IPS-20b (cell line): ENCODE data around the gene EHD3.

ENCODE experiments used
- H3K27ac ChIP-seq: one replicate; pipeline ENCODE4 v1.5.1; 2013; ENCODE audit warnings: low read length
- H3K27me3 ChIP-seq: 2 replicates; pipeline ENCODE4 v1.6.1; 2013; ENCODE audit warnings: mild to moderate bottlenecking, low read length, inconsistent platforms; ENCODE audit not compliant: insufficient read depth
- H3K36me3 ChIP-seq: 2 replicates; pipeline ENCODE4 v1.6.1; 2013; ENCODE audit warnings: low read depth, mild to moderate bottlenecking, inconsistent platforms, low read length, moderate library complexity; ENCODE audit not compliant: insufficient read depth
- H3K4me1 ChIP-seq: 2 replicates; pipeline ENCODE4 v1.6.1; 2013; ENCODE audit warnings: mild to moderate bottlenecking, control low read depth, inconsistent platforms, low read length, moderate library complexity; ENCODE audit not compliant: insufficient read depth
- H3K4me3 ChIP-seq: 2 replicates; pipeline ENCODE4 v1.5.1; 2013; ENCODE audit warnings: mild to moderate bottlenecking, low read length, inconsistent platforms
- H3K9ac ChIP-seq: 2 replicates; pipeline ENCODE4 v1.6.1; 2013; ENCODE audit warnings: low read depth, mild to moderate bottlenecking, inconsistent platforms, low read length, moderate library complexity
- H3K9me3 ChIP-seq: 2 replicates; pipeline ENCODE4 v1.6.1; 2013; ENCODE audit warnings: mild to moderate bottlenecking, low read depth, low read length, inconsistent platforms; ENCODE audit not compliant: insufficient read depth

EHD3 gene

GRCh38 chr2:31249009-31249690 is 15.2 kb downstream of the EHD3 start:
- Histone ChIP-seq H3K4me3 (no peak overlapping the region), H3K27ac (no peak overlapping the region), H3K27me3 (no peaks in the 10 kb centered on the region), H3K9me3 (no peaks in the 10 kb centered on the region), H3K4me1 (no peaks in the 10 kb centered on the region), H3K9ac (no peak overlapping the region), H3K36me3 (no peaks in the 10 kb centered on the region)

GRCh38 chr2:31251018-31251417 is 17.1 kb downstream of the EHD3 start:
- Histone ChIP-seq H3K9ac (no peak overlapping the region), H3K27me3 (no peaks in the 10 kb centered on the region), H3K36me3 (no peaks in the 10 kb centered on the region), H3K27ac (no peak overlapping the region), H3K4me3 (no peak overlapping the region), H3K4me1 (no peaks in the 10 kb centered on the region), H3K9me3 (no peaks in the 10 kb centered on the region)

DNA sequence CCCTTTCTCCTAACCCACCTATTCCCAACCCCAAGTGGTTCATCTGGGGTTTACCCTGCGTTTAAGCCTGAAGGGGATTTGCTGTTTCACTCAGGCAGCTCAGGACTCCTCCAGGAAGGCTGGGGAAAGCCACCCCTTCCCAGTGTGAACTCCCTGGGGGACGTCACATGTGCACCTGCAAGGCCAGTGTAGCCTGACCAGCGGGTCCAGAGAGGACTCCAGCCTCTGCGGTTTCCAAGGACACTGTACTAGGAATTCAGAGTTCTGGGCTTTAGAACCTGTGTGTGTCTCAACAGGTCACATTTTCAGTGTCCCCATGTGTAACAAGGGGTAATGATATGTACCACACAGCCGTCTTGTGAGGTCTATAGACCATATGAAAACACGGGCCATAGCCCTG is 17.9 kb downstream of the EHD3 start:
- no peaks in the 10 kb centered on the region for H3K27me3 ChIP-seq
- H3K4me3 ChIP-seq: no peak overlapping the region
- no peak overlapping the region for H3K27ac ChIP-seq
- no peak overlapping the region for H3K9ac ChIP-seq
- H3K9me3 ChIP-seq: no peaks in the 10 kb centered on the region
- H3K4me1 ChIP-seq: peaks cover 4% of the 10 kb centered on the region; the same call in 1 of the 2 replicates
- H3K36me3 ChIP-seq: no peaks in the 10 kb centered on the region

GRCh38 chr2:31253356-31254131 is 19.6 kb downstream of the EHD3 start:
- Histone ChIP-seq H3K4me3 (no peak overlapping the region), H3K9ac (no peak overlapping the region), H3K27ac (no peak overlapping the region), H3K4me1 (peaks cover 12% of the 10 kb centered on the region; the same call in 1 of the 2 replicates), H3K27me3 (no peaks in the 10 kb centered on the region), H3K36me3 (no peaks in the 10 kb centered on the region), H3K9me3 (no peaks in the 10 kb centered on the region)

DNA sequence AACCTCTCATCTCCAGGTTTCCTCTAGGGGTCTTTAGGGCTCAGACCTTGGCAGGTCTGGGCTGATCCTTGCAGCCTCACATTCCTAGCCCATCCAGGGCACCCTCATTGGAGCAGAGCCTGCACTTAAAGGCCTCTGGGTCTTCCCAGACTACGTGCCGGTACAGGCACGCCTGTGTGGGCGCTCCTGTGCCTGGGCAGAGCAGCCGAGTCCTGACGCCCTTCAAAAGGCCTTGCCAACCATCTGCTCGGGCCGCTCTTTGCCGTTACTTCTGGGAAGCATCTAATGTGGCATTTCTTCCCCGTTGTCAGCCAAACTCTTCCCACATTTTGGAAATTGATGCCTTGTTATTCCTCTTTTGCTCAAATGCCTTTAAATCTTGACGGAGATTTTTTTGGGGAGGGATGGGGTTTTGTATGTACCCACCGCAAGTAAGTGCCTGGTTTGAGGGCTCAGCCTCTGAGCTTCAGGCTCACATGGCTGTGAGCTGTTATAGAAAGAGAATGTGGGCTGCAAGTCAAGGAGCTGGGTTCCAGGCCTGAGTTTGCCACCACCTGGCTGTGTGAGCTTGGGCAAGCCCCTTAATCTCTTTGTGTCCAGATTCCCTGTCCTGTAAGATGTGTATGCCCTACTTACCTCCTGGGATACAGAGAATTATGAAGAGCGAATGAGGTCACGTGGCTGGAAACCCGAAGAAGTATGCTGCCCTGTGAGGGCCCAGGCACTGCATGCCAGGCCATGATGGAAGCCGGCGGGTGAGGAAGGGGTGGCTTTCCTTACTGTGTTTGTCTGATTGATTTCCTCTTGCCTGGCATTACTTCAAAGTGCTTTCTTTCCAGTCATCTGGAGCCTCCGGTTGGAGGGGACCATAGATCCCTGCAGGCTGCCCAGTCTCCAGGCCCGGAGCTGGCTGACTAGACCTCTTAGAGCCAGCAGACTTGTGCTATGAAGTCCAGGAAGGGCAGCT is 20.6 kb downstream of the EHD3 start:
- no peaks in the 10 kb centered on the region for H3K9me3 ChIP-seq
- H3K27ac ChIP-seq: no peak overlapping the region
- no peaks in the 10 kb centered on the region for H3K27me3 ChIP-seq
- H3K36me3 ChIP-seq: no peaks in the 10 kb centered on the region
- no peak overlapping the region for H3K9ac ChIP-seq
- H3K4me3 ChIP-seq: no peak overlapping the region
- peaks cover 12% of the 10 kb centered on the region; the same call in 1 of the 2 replicates for H3K4me1 ChIP-seq

DNA sequence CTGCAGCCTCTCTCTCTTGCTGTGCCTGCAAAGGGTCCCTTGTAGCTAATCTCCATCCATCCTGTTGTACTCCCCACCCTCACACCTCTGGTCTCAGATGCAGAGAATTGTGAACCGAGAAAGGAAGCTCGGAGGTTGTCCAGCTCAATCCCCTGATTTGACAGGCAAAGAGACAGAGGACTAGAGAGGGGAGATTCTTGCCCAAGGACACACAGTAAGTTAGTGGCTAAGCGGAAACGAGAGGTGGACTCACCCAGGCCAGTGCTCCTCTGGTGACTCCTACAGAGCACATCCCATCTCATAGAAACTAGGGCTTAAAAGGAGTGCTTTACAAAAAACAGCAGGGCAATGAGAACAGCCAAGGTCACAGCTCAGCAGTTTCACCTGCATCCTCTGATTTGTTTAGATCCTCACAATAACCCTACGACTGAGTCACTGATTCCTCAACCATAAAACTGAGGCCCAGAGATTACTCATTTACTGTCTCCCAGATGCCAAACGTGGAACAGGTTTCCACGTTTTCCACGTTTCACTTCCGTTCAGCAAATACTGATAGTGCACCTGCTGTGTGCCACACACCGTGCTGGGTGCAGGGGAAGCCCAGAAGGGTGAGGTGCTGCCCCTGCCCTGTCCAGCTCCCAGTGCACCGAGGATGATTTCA is 22.1 kb downstream of the EHD3 start:
- Histone ChIP-seq H3K27ac (no peak overlapping the region), H3K9ac (no peak overlapping the region), H3K4me3 (no peak overlapping the region), H3K27me3 (no peaks in the 10 kb centered on the region), H3K9me3 (no peaks in the 10 kb centered on the region), H3K36me3 (no peaks in the 10 kb centered on the region), H3K4me1 (peaks cover 12% of the 10 kb centered on the region; the same call in 1 of the 2 replicates)

- Histone ChIP-seq H3K4me3 (no peak overlapping the region), H3K27me3 (no peaks in the 10 kb centered on the region), H3K36me3 (no peaks in the 10 kb centered on the region), H3K4me1 (peaks cover 12% of the 10 kb centered on the region; the same call in 1 of the 2 replicates), H3K27ac (no peak overlapping the region), H3K9me3 (no peaks in the 10 kb centered on the region), H3K9ac (no peak overlapping the region)
Observed at GRCh38 chr2:31256611-31257382, 22.8 kb downstream of the EHD3 start.

DNA sequence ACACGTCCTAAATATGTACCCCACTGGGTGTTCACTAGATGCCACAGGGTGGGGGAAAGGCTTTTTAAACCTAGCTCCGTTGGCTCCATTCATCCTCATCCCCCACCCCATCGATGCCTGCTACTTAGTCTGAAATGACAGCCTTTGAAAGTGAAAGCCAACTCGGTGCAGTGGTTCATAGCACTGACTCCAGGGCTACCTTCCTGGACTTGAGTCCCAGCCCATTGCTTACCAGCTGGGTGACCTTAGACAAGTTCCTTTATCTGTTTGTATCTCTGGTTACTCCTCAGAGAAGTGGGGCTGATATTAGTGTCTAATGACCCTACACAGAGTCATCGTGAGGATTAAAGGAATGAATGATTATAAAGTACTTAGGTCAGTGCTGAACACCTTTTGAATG is 24.4 kb downstream of the EHD3 start:
- Histone ChIP-seq H3K36me3 (no peaks in the 10 kb centered on the region), H3K4me1 (peaks cover 12% of the 10 kb centered on the region; the same call in 1 of the 2 replicates), H3K27me3 (no peaks in the 10 kb centered on the region), H3K9ac (no peak overlapping the region), H3K27ac (no peak overlapping the region), H3K9me3 (no peaks in the 10 kb centered on the region), H3K4me3 (no peak overlapping the region)

DNA sequence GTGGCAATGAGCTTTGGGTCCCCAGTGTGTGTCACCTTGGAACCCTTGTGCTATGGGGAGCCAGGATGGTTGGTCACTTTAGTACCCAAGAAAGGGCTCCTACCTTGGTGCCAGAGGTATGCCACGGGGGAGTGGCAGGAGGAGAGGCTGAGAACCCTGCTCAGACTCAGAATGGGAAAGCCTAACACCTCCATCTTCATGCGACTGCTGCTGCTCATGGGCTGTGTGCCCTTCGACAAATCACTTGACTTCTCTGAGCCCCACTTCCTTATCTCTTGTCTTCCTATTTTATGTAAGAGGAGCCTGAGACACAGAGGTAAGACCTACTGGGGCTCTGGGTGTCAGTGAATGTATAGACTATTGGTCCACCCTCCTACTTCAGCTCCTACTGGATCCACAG is 25.1 kb downstream of the EHD3 start:
- H3K27ac ChIP-seq: no peak overlapping the region
- no peak overlapping the region for H3K4me3 ChIP-seq
- no peaks in the 10 kb centered on the region for H3K9me3 ChIP-seq
- H3K4me1 ChIP-seq: peaks cover 12% of the 10 kb centered on the region; the same call in 1 of the 2 replicates
- H3K36me3 ChIP-seq: no peaks in the 10 kb centered on the region
- no peak overlapping the region for H3K9ac ChIP-seq
- H3K27me3 ChIP-seq: no peaks in the 10 kb centered on the region

- Histone ChIP-seq H3K27me3 (no peaks in the 10 kb centered on the region), H3K4me3 (no peak overlapping the region), H3K4me1 (peaks cover 12% of the 10 kb centered on the region; the same call in 1 of the 2 replicates), H3K36me3 (no peaks in the 10 kb centered on the region), H3K27ac (no peak overlapping the region), H3K9me3 (no peaks in the 10 kb centered on the region), H3K9ac (no peak overlapping the region)
Observed at GRCh38 chr2:31260870-31261269, 26.9 kb downstream of the EHD3 start.
